KOPT-K1 (cell line): ENCODE results near the gene NEXN.

ENCODE experiments used
- H3K27ac ChIP-seq: fragments of 200-600 bp; sonication (generic); 2 replicates; pipeline ENCODE4 v1.5.1; 2016; ENCODE audit warnings: antibody characterized with exemption, mild to moderate bottlenecking, low read depth, low read length; ENCODE audit not compliant: poor library complexity, severe bottlenecking
- H3K36me3 ChIP-seq: fragments of 200-600 bp; sonication (generic); 2 replicates; pipeline ENCODE4 v1.5.1; 2017; ENCODE audit warnings: antibody characterized with exemption, mild to moderate bottlenecking, low read length, moderate library complexity; ENCODE audit not compliant: insufficient read depth
- H3K9me3 ChIP-seq: fragments of 200-600 bp; sonication (generic); 2 replicates; pipeline ENCODE4 v1.5.1; 2017; ENCODE audit warnings: antibody characterized with exemption, low read length, mild to moderate bottlenecking; ENCODE audit not compliant: insufficient read depth, poor library complexity, severe bottlenecking

The NEXN gene

GRCh38 chr1:77929806-77930205 is 41.4 kb downstream of the NEXN start:
- Histone ChIP-seq H3K36me3 (peaks cover 54% of the 10 kb centered on the region), H3K9me3 (no peaks in the 10 kb centered on the region), H3K27ac (no peak overlapping the region)

- Histone ChIP-seq H3K9me3 (no peaks in the 10 kb centered on the region), H3K36me3 (peaks cover 93% of the 10 kb centered on the region), H3K27ac (no peak overlapping the region)
Measured at GRCh38 chr1:77938651-77939050, 50.2 kb downstream of the NEXN start.

- Histone ChIP-seq H3K36me3 (peaks cover 95% of the 10 kb centered on the region), H3K27ac (no peak overlapping the region), H3K9me3 (no peaks in the 10 kb centered on the region)
Measured at GRCh38 chr1:77940921-77941570, 52.6 kb downstream of the NEXN start.

- Histone ChIP-seq H3K27ac (no peak overlapping the region), H3K36me3 (peaks cover 96% of the 10 kb centered on the region), H3K9me3 (no peaks in the 10 kb centered on the region)
Measured at GRCh38 chr1:77942400-77943140, 54.1 kb downstream of the NEXN start.

- H3K27ac ChIP-seq, result no peak overlapping the region
Measured at GRCh38 chr1:77945345-77945744, 56.9 kb downstream of the NEXN start.

GRCh38 chr1:77948841-77949424 is 60.5 kb downstream of the NEXN start:
- H3K36me3 ChIP-seq, result peaks cover 99% of the 10 kb centered on the region
- no peak overlapping the region for H3K27ac ChIP-seq

More at GRCh38 chr1:77945345-77945744, 56.9 kb downstream of the NEXN start:
- Histone ChIP-seq H3K36me3 (peaks cover 99% of the 10 kb centered on the region), H3K9me3 (no peaks in the 10 kb centered on the region)

GRCh38 chr1:77950873-77951272 is 62.4 kb downstream of the NEXN start:
- H3K36me3 ChIP-seq, result peaks cover 99% of the 10 kb centered on the region
- no peaks in the 10 kb centered on the region for H3K9me3 ChIP-seq
- no peak overlapping the region for H3K27ac ChIP-seq

More at GRCh38 chr1:77948841-77949424, 60.5 kb downstream of the NEXN start:
- H3K9me3 ChIP-seq, result no peaks in the 10 kb centered on the region

GRCh38 chr1:77951328-77951727 is 62.9 kb downstream of the NEXN start:
- no peak overlapping the region for H3K27ac ChIP-seq
- no peaks in the 10 kb centered on the region for H3K9me3 ChIP-seq
- H3K36me3 ChIP-seq, result peaks cover 99% of the 10 kb centered on the region

GRCh38 chr1:77953907-77954306 is 65.5 kb downstream of the NEXN start:
- H3K9me3 ChIP-seq, result no peaks in the 10 kb centered on the region
- H3K36me3 ChIP-seq, result peaks cover 99% of the 10 kb centered on the region
- H3K27ac ChIP-seq, result no peak overlapping the region

GRCh38 chr1:77954521-77954920 is 66.1 kb downstream of the NEXN start:
- Histone ChIP-seq H3K27ac (no peak overlapping the region), H3K9me3 (no peaks in the 10 kb centered on the region), H3K36me3 (peaks cover 99% of the 10 kb centered on the region)

GRCh38 chr1:77955709-77956108 is 67.3 kb downstream of the NEXN start:
- Histone ChIP-seq H3K27ac (no peak overlapping the region), H3K36me3 (peaks cover 99% of the 10 kb centered on the region), H3K9me3 (no peaks in the 10 kb centered on the region)

- H3K36me3 ChIP-seq, result peaks cover 99% of the 10 kb centered on the region
- no peaks in the 10 kb centered on the region for H3K9me3 ChIP-seq
- H3K27ac ChIP-seq, result no peak overlapping the region
Measured at GRCh38 chr1:77956464-77956863, 68.0 kb downstream of the NEXN start.

- peaks cover 100% of the 10 kb centered on the region for H3K36me3 ChIP-seq
- H3K27ac ChIP-seq, result no peak overlapping the region
Measured at GRCh38 chr1:77958391-77958790, 70.0 kb downstream of the NEXN start.

GRCh38 chr1:77958850-77959249 is 70.4 kb downstream of the NEXN start:
- Histone ChIP-seq H3K9me3 (no peaks in the 10 kb centered on the region), H3K36me3 (peaks cover 100% of the 10 kb centered on the region), H3K27ac (no peak overlapping the region)

More at GRCh38 chr1:77958391-77958790, 70.0 kb downstream of the NEXN start:
- H3K9me3 ChIP-seq, result no peaks in the 10 kb centered on the region

- Histone ChIP-seq H3K27ac (no peak overlapping the region), H3K36me3 (peaks cover 100% of the 10 kb centered on the region), H3K9me3 (no peaks in the 10 kb centered on the region)
Measured at GRCh38 chr1:77961392-77961791, 73.0 kb downstream of the NEXN start.
